HFFc6 (cell line): ENCODE data around the gene MPPED1. TPM values are rescaled to one million over a fixed set of nuclear protein-coding genes. Genes with fewer than 3 reads are reported as not detected.

Experiments
- DNase-seq: peaks from one replicate; pipeline ENCODE4 v3.0.0-alpha.2; 2018
- H3K27ac Mint-ChIP-seq: 2 replicates; pipeline ENCODE4 v1.8.0; 2020; ENCODE audit warnings: mild to moderate bottlenecking, mixed read lengths
- H3K27me3 Mint-ChIP-seq: 2 replicates; pipeline ENCODE4 v1.8.0; 2021; ENCODE audit warnings: mild to moderate bottlenecking, moderate library complexity, mixed read lengths; ENCODE audit not compliant: insufficient read depth
- H3K36me3 Mint-ChIP-seq: 2 replicates; pipeline ENCODE4 v1.8.0; 2021; ENCODE audit warnings: low read depth, mixed read lengths
- H3K4me1 Mint-ChIP-seq: 2 replicates; pipeline ENCODE4 v1.8.0; 2020; ENCODE audit warnings: low read depth, mixed read lengths
- H3K4me3 Mint-ChIP-seq: 2 replicates; pipeline ENCODE4 v1.8.0; 2020; ENCODE audit warnings: mild to moderate bottlenecking, moderate library complexity, mixed read lengths
- H3K9me3 Mint-ChIP-seq: 2 replicates; pipeline ENCODE4 v1.8.0; 2020; ENCODE audit warnings: mild to moderate bottlenecking, mixed read lengths
- CTCF ChIP-seq: fragments of 200-600 bp; sonication (generic); IDR thresholded peaks from 2 replicates; pipeline ENCODE4 v1.5.0; 2021; ENCODE audit warnings: antibody characterized with exemption, mild to moderate bottlenecking
- total RNA-seq, 6 experiments: library from RNA; stranded (reverse); fragmentation: NEBNext Ultra II Directional; extraction: Animal tissue kit (Norgen Biotek cat#: 25700); gene quantifications; 2 replicates in 1 of 6; 3 replicates in 5 of 6; pipeline ENCODE4 v1.2.3, GENCODE V29; 2021

Gene MPPED1
- total RNA-seq, 6 experiments from 2014 or later, result not detected

DNA sequence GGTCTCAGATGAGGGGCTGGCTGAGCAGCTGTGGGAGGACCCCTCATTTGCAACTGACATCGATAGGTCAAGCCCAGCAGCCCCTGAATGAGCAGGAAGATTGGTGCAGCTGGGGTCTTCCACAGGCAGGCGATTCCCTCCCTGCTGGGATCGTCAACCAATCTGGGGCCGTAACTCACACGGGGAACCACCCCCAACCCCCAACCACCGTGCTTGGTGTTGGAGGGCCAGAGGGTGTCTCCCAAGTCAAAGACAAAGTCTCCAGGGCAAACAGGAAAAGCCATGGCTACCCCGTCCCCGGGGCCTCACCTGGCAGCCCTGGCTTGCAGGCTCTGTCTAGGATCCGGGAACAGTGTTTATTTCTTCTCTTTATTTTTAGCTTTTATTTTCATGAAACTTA, 41.8 kb upstream of the MPPED1 start:
- Mint-ChIP-seq H3K27me3 (peaks cover 23% of the 10 kb centered on the region), H3K4me3 (no peak overlapping the region), H3K9me3 (peaks cover 9% of the 10 kb centered on the region), H3K27ac (no peak overlapping the region), H3K36me3 (peaks cover 7% of the 10 kb centered on the region; the same call in 1 of the 2 replicates), H3K4me1 (peaks cover 5% of the 10 kb centered on the region; the same call in 1 of the 2 replicates)
- no peak for TF ChIP-seq CTCF
- DNase-seq, result no peak

GRCh38 chr22:43375951-43376455, 35.8 kb upstream of the MPPED1 start:
- H3K4me3 Mint-ChIP-seq, result no peak overlapping the region
- no peak for TF ChIP-seq CTCF
- peaks cover 7% of the 10 kb centered on the region; the same call in 1 of the 2 replicates for H3K36me3 Mint-ChIP-seq
- peak; percentile 39 for DNase-seq
- peaks cover 24% of the 10 kb centered on the region for H3K4me1 Mint-ChIP-seq
- no peak overlapping the region for H3K27ac Mint-ChIP-seq
- H3K9me3 Mint-ChIP-seq, result peaks cover 10% of the 10 kb centered on the region
- H3K27me3 Mint-ChIP-seq, result peaks cover 31% of the 10 kb centered on the region

DNA sequence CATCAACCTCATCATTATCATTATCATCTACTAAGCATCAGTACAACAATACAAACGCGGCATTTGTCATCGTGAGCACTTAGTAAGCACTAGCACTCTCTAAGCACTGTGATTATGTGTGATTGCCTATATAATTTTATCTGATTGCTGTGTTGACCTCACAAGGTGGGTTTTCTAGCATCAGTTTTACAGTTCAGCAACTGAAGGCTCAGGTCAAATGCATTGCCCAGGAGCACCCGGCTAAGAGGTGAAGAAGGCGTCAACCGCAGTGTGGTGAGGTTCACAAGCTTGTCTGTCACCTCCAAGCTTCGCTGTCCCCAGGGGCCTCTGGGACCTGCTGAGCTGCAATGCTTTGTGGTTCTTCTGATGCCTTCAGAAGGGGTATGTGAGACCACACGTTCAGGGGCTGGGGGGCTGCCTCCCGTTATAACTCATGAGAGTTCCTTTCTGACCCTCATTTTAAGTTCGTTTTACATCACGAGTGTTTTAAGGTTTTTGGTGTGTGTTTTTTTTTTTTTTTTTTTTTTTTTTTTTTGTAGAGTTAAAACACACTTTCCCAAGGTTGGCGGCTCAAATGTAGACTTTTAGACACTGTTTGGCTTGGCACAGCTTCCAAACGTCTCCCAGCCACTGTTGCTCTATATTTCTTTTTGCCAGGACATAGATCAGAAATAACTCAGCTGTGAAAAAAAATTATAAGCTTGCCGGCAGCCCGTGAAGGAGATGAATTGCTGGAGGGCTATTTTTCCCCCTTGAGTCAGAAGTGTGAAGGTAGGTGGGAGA, 34.9 kb upstream of the MPPED1 start:
- Mint-ChIP-seq H3K27me3 (peaks cover 38% of the 10 kb centered on the region), H3K27ac (no peak overlapping the region), H3K36me3 (peaks cover 7% of the 10 kb centered on the region; the same call in 1 of the 2 replicates), H3K9me3 (peaks cover 10% of the 10 kb centered on the region), H3K4me3 (no peak overlapping the region), H3K4me1 (peaks cover 24% of the 10 kb centered on the region)
- no peak for TF ChIP-seq CTCF
- no peak for DNase-seq

DNA sequence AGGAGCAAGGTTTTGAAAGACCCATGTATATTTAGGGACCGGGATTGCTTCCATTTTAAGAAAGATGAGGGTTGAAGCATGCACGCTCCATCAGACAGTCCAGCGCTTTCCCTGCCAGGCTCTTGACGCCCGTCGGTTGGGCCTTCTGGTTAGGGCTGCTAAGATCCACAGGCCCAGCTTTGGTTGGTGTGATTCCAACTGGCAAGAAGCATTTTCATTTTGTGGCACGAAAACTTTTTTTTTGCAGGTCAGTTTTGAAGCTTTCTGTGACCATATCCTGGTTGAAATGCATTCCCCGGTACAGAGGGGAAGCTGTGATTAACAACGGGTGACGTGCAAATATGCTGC, 34.3 kb upstream of the MPPED1 start:
- Mint-ChIP-seq H3K9me3 (peaks cover 10% of the 10 kb centered on the region), H3K27me3 (peaks cover 41% of the 10 kb centered on the region), H3K27ac (no peak overlapping the region), H3K4me1 (peaks cover 24% of the 10 kb centered on the region), H3K4me3 (no peak overlapping the region), H3K36me3 (peaks cover 7% of the 10 kb centered on the region; the same call in 1 of the 2 replicates)
- DNase-seq, result no peak
- no peak for TF ChIP-seq CTCF

GRCh38 chr22:43377896-43378704, 33.7 kb upstream of the MPPED1 start:
- peaks cover 10% of the 10 kb centered on the region for H3K9me3 Mint-ChIP-seq
- H3K4me1 Mint-ChIP-seq, result peaks cover 24% of the 10 kb centered on the region
- DNase-seq, result no peak
- H3K36me3 Mint-ChIP-seq, result peaks cover 7% of the 10 kb centered on the region; the same call in 1 of the 2 replicates
- H3K4me3 Mint-ChIP-seq, result no peak overlapping the region
- no peak overlapping the region for H3K27ac Mint-ChIP-seq
- TF ChIP-seq CTCF, result no peak
- peaks cover 44% of the 10 kb centered on the region for H3K27me3 Mint-ChIP-seq
